ENCODE measurements around the gene PTCD2.
A peak's percentile ranks its signal among the peaks of the same experiment; 100 is the strongest.

PTCD2 gene

GRCh38 chr5:72319976-72320752 lies at the start of gene PTCD2, which contains the start of gene MRPS27 (continued):
- TF ChIP-seq ZNF16 (tag by site-specific recombination; IDR thresholded peaks at IDR 0.05; ENCODE audit: low read depth) (0 out of 2 replicates have a peak, but pooled peaks have one; percentile 5), HOXC10 (CRISPR knock-in tag; IDR thresholded peaks at IDR 0.05) (0 out of 2 replicates have a peak, but pooled peaks have one; percentile 41), IKZF3 (tag by site-specific recombination; IDR thresholded peaks at IDR 0.05) (peak; percentile 38; the same call in 1 of the 2 replicates), PRDM10 (tag by site-specific recombination; IDR thresholded peaks at IDR 0.05) (peak; percentile 99), SP2 (tag by site-specific recombination; IDR thresholded peaks at IDR 0.05) (peak; percentile 89), KLF8 (tag by site-specific recombination; IDR thresholded peaks at IDR 0.05) (peak; percentile 62; the same call in 1 of the 2 replicates), ZNF223 (tag by site-specific recombination; IDR thresholded peaks at IDR 0.05) (0 out of 2 replicates have a peak, but pooled peaks have one; percentile 53), PATZ1 (tag by site-specific recombination; IDR thresholded peaks at IDR 0.05) (peak; percentile 47), ZNF639 (tag by site-specific recombination; IDR thresholded peaks at IDR 0.05) (peak; percentile 45; the same call in 1 of the 2 replicates), KLF9 (tag by site-specific recombination; IDR thresholded peaks at IDR 0.05; ENCODE audit: low read depth) (peak; percentile 73), ZNF2 (tag by site-specific recombination; IDR thresholded peaks at IDR 0.05) (peak; percentile 33; the same call in 1 of the 2 replicates), ZEB2 (tag by site-specific recombination; IDR thresholded peaks at IDR 0.05) (peak; percentile 38), PBX3 (CRISPR knock-in tag; IDR thresholded peaks at IDR 0.05) (peak; percentile 58), ZNF121 (tag by site-specific recombination; IDR thresholded peaks at IDR 0.05) (0 out of 2 replicates have a peak, but pooled peaks have one; percentile 10), ZNF112 (tag by site-specific recombination; IDR thresholded peaks at IDR 0.05) (no peak), ZSCAN16 (tag by site-specific recombination; IDR thresholded peaks at IDR 0.05) (no peak), ZNF610 (tag by site-specific recombination; IDR thresholded peaks at IDR 0.05; ENCODE audit: borderline replicate concordance) (peak; percentile 60; the same call in 1 of the 2 replicates), ZBTB44 (tag by site-specific recombination; IDR thresholded peaks at IDR 0.05) (peak; percentile 36; the same call in 1 of the 2 replicates), ZNF341 (tag by site-specific recombination; IDR thresholded peaks at IDR 0.05; ENCODE audit: low read depth) (0 out of 2 replicates have a peak, but pooled peaks have one; percentile 44), KLF1 (tag by site-specific recombination; IDR thresholded peaks at IDR 0.05) (0 out of 2 replicates have a peak, but pooled peaks have one; percentile 2), ZNF629 (tag by site-specific recombination; IDR thresholded peaks at IDR 0.05) (peak; percentile 52), ZNF433 (tag by site-specific recombination; IDR thresholded peaks at IDR 0.05; ENCODE audit: low read depth) (no peak), GLIS2 (tag by site-specific recombination; IDR thresholded peaks at IDR 0.05) (peak; percentile 90)
- TF ChIP-seq, protein P1, sequence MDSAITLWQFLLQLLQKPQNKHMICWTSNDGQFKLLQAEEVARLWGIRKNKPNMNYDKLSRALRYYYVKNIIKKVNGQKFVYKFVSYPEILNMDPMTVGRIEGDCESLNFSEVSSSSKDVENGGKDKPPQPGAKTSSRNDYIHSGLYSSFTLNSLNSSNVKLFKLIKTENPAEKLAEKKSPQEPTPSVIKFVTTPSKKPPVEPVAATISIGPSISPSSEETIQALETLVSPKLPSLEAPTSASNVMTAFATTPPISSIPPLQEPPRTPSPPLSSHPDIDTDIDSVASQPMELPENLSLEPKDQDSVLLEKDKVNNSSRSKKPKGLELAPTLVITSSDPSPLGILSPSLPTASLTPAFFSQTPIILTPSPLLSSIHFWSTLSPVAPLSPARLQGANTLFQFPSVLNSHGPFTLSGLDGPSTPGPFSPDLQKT (IDR thresholded peaks at IDR 0.05; ENCODE audit: borderline replicate concordance, low read depth, low read length), result no peak
- TF ChIP-seq, protein P2, sequence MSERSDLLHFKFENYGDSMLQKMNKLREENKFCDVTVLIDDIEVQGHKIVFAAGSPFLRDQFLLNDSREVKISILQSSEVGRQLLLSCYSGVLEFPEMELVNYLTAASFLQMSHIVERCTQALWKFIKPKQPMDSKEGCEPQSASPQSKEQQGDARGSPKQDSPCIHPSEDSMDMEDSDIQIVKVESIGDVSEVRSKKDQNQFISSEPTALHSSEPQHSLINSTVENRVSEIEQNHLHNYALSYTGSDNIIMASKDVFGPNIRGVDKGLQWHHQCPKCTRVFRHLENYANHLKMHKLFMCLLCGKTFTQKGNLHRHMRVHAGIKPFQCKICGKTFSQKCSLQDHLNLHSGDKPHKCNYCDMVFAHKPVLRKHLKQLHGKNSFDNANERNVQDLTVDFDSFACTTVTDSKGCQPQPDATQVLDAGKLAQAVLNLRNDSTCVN (tag by site-specific recombination; optimal IDR thresholded peaks at IDR 0.05), result peak; percentile 28
- TF ChIP-seq, protein P3, sequence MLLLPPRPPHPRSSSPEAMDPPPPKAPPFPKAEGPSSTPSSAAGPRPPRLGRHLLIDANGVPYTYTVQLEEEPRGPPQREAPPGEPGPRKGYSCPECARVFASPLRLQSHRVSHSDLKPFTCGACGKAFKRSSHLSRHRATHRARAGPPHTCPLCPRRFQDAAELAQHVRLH (tag by site-specific recombination; IDR thresholded peaks at IDR 0.05), result 0 out of 2 replicates have a peak, but pooled peaks have one; percentile 41

Data from HEK293 (cell line).